HEK293 (cell line): ENCODE measurements around the gene AGPAT1.

ENCODE experiments used
- BCL11A ChIP-seq: fragments of 450-650 bp; formaldehyde crosslinking; IDR thresholded peaks from 2 replicates; pipeline ENCODE4 v1.5.1; 2016; ENCODE audit warnings: low read depth, missing biosample characterization, missing genetic modification characterization
- BCL6B ChIP-seq: fragments of 450-650 bp; formaldehyde crosslinking; IDR thresholded peaks from 2 replicates; pipeline ENCODE4 v1.5.1; 2017; ENCODE audit warnings: missing biosample characterization, missing genetic modification characterization
- GLIS2 ChIP-seq: fragments of 450-650 bp; formaldehyde crosslinking; IDR thresholded peaks from 2 replicates; pipeline ENCODE4 v1.5.1; 2016; ENCODE audit warnings: missing biosample characterization, missing genetic modification characterization
- HIC1 ChIP-seq: fragments of 450-650 bp; formaldehyde crosslinking; IDR thresholded peaks from 2 replicates; pipeline ENCODE4 v1.5.1; 2016; ENCODE audit warnings: missing biosample characterization, missing genetic modification characterization
- HOXC10 ChIP-seq: sonication (generic); formaldehyde crosslinking; IDR thresholded peaks from 2 replicates; pipeline ENCODE4 v1.8.1; 2023; ENCODE audit warnings: mild to moderate bottlenecking, missing genetic modification reagents
- PBX3 ChIP-seq: sonication (generic); formaldehyde crosslinking; IDR thresholded peaks from 2 replicates; pipeline ENCODE4 v1.8.1; 2022; ENCODE audit warnings: mild to moderate bottlenecking, moderate library complexity, missing genetic modification reagents
- PRDM1 ChIP-seq: fragments of 450-650 bp; formaldehyde crosslinking; IDR thresholded peaks from 2 replicates; pipeline ENCODE4; 2016; ENCODE audit warnings: missing biosample characterization, missing genetic modification characterization
- TRIM28 ChIP-seq: IDR thresholded peaks from 2 replicates; pipeline ENCODE4 v1.6.1; 2011; ENCODE audit warnings: low read length, control low read depth, borderline replicate concordance
- TSHZ1 ChIP-seq: fragments of 450-650 bp; formaldehyde crosslinking; IDR thresholded peaks from 2 replicates; pipeline ENCODE4 v1.5.1; 2016; ENCODE audit warnings: missing biosample characterization, missing genetic modification characterization, borderline replicate concordance
- YY1 ChIP-seq: fragments of 450-650 bp; formaldehyde crosslinking; IDR thresholded peaks from 2 replicates; pipeline ENCODE4 v1.5.1; 2018; ENCODE audit warnings: missing biosample characterization, missing genetic modification characterization
- ZBTB20 ChIP-seq: fragments of 450-650 bp; formaldehyde crosslinking; IDR thresholded peaks from 2 replicates; pipeline ENCODE4 v1.5.1; 2016; ENCODE audit warnings: missing biosample characterization, missing genetic modification characterization
- ZEB2 ChIP-seq: fragments of 450-650 bp; formaldehyde crosslinking; IDR thresholded peaks from 2 replicates; pipeline ENCODE4 v1.5.1; 2016; ENCODE audit warnings: missing biosample characterization, missing genetic modification characterization
- ZNF157 ChIP-seq: fragments of 450-650 bp; formaldehyde crosslinking; IDR thresholded peaks from 2 replicates; pipeline ENCODE4 v1.5.1; 2016; ENCODE audit warnings: missing biosample characterization, missing genetic modification characterization
- ZNF175 ChIP-seq: fragments of 450-650 bp; formaldehyde crosslinking; IDR thresholded peaks from 2 replicates; pipeline ENCODE4 v1.5.1; 2016; ENCODE audit warnings: missing biosample characterization, missing genetic modification characterization
- ZNF2 ChIP-seq: fragments of 450-650 bp; formaldehyde crosslinking; IDR thresholded peaks from 2 replicates; pipeline ENCODE4 v1.5.1; 2016; ENCODE audit warnings: missing biosample characterization, missing genetic modification characterization
- ZNF23 ChIP-seq: fragments of 450-650 bp; formaldehyde crosslinking; IDR thresholded peaks from 2 replicates; pipeline ENCODE4 v1.5.1; 2016; ENCODE audit warnings: missing biosample characterization, missing genetic modification characterization, borderline replicate concordance
- ZNF24 ChIP-seq: fragments of 450-650 bp; formaldehyde crosslinking; IDR thresholded peaks from 2 replicates; pipeline ENCODE4 v1.5.1; 2016; ENCODE audit warnings: missing biosample characterization, missing genetic modification characterization
- ZNF266 ChIP-seq: fragments of 450-650 bp; formaldehyde crosslinking; IDR thresholded peaks from 2 replicates; pipeline ENCODE4 v1.5.1; 2016; ENCODE audit warnings: missing biosample characterization, missing genetic modification characterization, low read depth
- ZNF350 ChIP-seq: fragments of 450-650 bp; formaldehyde crosslinking; IDR thresholded peaks from 2 replicates; pipeline ENCODE4 v1.5.0; 2017; ENCODE audit warnings: missing biosample characterization, mild to moderate bottlenecking, missing genetic modification characterization
- ZNF433 ChIP-seq: fragments of 450-650 bp; formaldehyde crosslinking; IDR thresholded peaks from 2 replicates; pipeline ENCODE4 v1.5.1; 2016; ENCODE audit warnings: missing biosample characterization, missing genetic modification characterization, low read depth
- ZNF488 ChIP-seq: fragments of 450-650 bp; formaldehyde crosslinking; IDR thresholded peaks from 2 replicates; pipeline ENCODE4 v1.5.1; 2016; ENCODE audit warnings: missing biosample characterization, missing genetic modification characterization
- ZNF501 ChIP-seq: fragments of 450-650 bp; formaldehyde crosslinking; IDR thresholded peaks from 2 replicates; pipeline ENCODE4 v1.5.1; 2016; ENCODE audit warnings: missing biosample characterization, missing genetic modification characterization
- ZNF560 ChIP-seq: fragments of 450-650 bp; formaldehyde crosslinking; IDR thresholded peaks from 2 replicates; pipeline ENCODE4 v1.5.1; 2017; ENCODE audit warnings: missing biosample characterization, missing genetic modification characterization, borderline replicate concordance
- ZNF571 ChIP-seq: fragments of 450-650 bp; formaldehyde crosslinking; IDR thresholded peaks from 2 replicates; pipeline ENCODE4 v1.5.0; 2017; ENCODE audit warnings: missing biosample characterization, missing genetic modification characterization
- ZNF596 ChIP-seq: fragments of 450-650 bp; IDR thresholded peaks from 2 replicates; pipeline ENCODE4 v1.5.0; 2018; ENCODE audit warnings: missing biosample characterization, mild to moderate bottlenecking, missing genetic modification characterization, moderate library complexity
- ZNF626 ChIP-seq: fragments of 450-650 bp; sonication (Bioruptor Pico); formaldehyde crosslinking; IDR thresholded peaks from 2 replicates; pipeline ENCODE4 v1.5.1; 2018; ENCODE audit warnings: missing biosample characterization, missing genetic modification characterization, inconsistent platforms
- ZNF704 ChIP-seq: fragments of 450-650 bp; formaldehyde crosslinking; IDR thresholded peaks from 2 replicates; pipeline ENCODE4 v1.5.1; 2016; ENCODE audit warnings: missing biosample characterization, missing genetic modification characterization
- ZNF830 ChIP-seq: fragments of 450-650 bp; IDR thresholded peaks from 2 replicates; pipeline ENCODE4 v1.5.0; 2018; ENCODE audit warnings: missing biosample characterization, missing genetic modification characterization, low read depth, mild to moderate bottlenecking, moderate library complexity
- ZSCAN30 ChIP-seq: fragments of 450-650 bp; IDR thresholded peaks from 2 replicates; pipeline ENCODE4 v1.5.1; 2018; ENCODE audit warnings: missing biosample characterization, mild to moderate bottlenecking, missing genetic modification characterization, moderate library complexity
- ZXDB ChIP-seq: fragments of 450-650 bp; formaldehyde crosslinking; IDR thresholded peaks from 2 replicates; pipeline ENCODE4 v1.5.1; 2016; ENCODE audit warnings: missing biosample characterization, missing genetic modification characterization

Gene AGPAT1

GRCh38 chr6:32127717-32128592, 47.9 kb downstream of the AGPAT1 start, which contains the start of gene ATF6B (continued):
- TF ChIP-seq ZNF488 (tag by site-specific recombination): no peak
- no peak for TF ChIP-seq ZNF626 (tag by site-specific recombination)
- no peak for TF ChIP-seq GLIS2 (tag by site-specific recombination)
- no peak for TF ChIP-seq ZNF433 (tag by site-specific recombination)
- TF ChIP-seq ZXDB (tag by site-specific recombination): peak; percentile 77; the same call in 1 of the 2 replicates
- peak; percentile 83 for TF ChIP-seq YY1 (tag by site-specific recombination)
- TF ChIP-seq TRIM28: no peak
- peak; percentile 55; the same call in 1 of the 2 replicates for TF ChIP-seq ZBTB20 (tag by site-specific recombination)
- TF ChIP-seq HIC1: no peak
- no peak for TF ChIP-seq ZNF24 (tag by site-specific recombination)
- TF ChIP-seq BCL6B (tag by site-specific recombination): no peak
- TF ChIP-seq PRDM1: 0 out of 2 replicates have a peak, but pooled peaks have one; percentile 1
- TF ChIP-seq BCL11A (tag by site-specific recombination): no peak
- TF ChIP-seq ZNF501 (tag by site-specific recombination): no peak
- no peak for TF ChIP-seq ZNF571
- TF ChIP-seq HOXC10 (CRISPR knock-in tag): no peak
- TF ChIP-seq ZSCAN30: no peak; the same call in 1 of the 2 replicates
- no peak for TF ChIP-seq ZNF704 (tag by site-specific recombination)
- TF ChIP-seq ZNF2 (tag by site-specific recombination): no peak
- TF ChIP-seq PBX3 (CRISPR knock-in tag): no peak
- no peak for TF ChIP-seq TSHZ1 (tag by site-specific recombination)
- no peak for TF ChIP-seq ZNF596 (tag by site-specific recombination)
- TF ChIP-seq ZNF830 (tag by site-specific recombination): no peak
- no peak for TF ChIP-seq ZNF157
- no peak for TF ChIP-seq ZNF560 (tag by site-specific recombination)
- no peak; the same call in 1 of the 2 replicates for TF ChIP-seq ZEB2 (tag by site-specific recombination)
- no peak for TF ChIP-seq ZNF175 (tag by site-specific recombination)
- TF ChIP-seq ZNF350 (tag by site-specific recombination): no peak
- no peak for TF ChIP-seq ZNF266
- TF ChIP-seq ZNF23: no peak
